Hepatic stellate cell (primary cell): ENCODE results near the gene MATN1.

ENCODE experiments used
- DNase-seq: peaks from one replicate; pipeline ENCODE4 v3.0.0; 2011; ENCODE audit warnings: low spot score

The MATN1 gene

DNA sequence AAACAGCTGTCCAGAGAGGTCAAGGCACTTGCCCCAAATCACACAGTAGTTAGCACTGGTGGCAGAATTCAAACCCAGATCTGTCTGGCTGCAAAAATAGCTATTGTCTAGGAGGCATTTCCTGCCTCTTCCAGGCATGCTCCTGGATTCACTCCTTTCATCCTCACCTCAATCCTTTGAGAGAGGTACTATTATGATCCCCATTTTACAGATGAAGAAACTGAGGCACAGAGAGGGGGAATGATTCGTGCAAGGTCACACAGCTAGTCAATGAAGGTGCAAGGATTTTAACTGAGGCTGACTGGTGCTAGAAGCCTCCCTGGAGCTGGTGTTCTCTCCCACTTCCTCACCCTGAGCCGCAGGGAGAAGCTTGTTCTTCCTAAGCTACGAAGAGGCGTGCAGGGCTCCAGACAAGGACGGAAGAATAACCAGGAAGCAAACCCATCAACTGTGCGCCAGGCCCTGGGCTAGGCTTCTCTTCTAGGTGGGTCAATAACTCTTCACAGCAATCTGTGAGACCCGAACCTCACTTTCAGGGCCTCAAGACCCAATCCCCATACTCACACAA is 34.8 kb upstream of the MATN1 start:
- no peak for DNase-seq

DNA sequence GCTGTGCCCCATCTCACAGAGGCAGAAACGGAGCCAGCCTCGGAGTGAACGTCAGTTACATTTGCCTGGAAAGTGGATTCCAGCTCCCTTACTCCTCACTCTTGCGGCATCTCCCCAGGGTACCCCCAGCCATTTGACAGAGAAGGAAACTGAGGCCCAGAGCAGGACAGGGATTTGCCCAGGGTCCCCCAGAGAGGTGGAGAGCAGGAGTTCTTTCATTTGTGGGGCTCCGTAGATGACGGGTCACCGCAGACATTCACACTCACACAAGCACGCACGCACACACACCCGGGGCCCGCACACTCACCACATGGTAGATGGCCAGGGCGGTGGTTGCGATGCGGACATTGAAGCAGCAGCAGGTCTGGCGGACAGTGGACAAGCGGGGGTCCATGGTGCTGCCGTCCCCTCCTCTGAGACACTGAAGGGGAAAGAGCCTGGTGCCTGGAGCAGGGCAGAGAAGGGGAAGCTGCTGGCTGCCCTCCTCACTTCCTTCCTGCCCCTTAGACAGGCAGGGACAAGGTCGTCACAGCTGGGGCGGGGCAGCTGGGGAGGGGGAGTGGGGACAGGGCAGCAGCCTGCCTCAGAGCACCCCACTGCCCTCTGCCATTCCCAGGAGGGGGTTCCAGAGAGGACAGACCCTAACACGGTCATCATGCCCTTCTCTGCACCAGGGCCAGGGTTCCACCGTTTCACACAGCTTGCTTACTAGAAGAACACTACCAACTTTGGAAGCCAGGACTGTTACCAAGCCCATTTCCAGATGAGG is 34.2 kb upstream of the MATN1 start, which contains the start of gene LAPTM5:
LAPTM5 (minus strand) TSS at position 423 of the 769 bp plus-strand sequence; CDS start at position 394, 29 bp downstream.
- no peak for DNase-seq

DNA sequence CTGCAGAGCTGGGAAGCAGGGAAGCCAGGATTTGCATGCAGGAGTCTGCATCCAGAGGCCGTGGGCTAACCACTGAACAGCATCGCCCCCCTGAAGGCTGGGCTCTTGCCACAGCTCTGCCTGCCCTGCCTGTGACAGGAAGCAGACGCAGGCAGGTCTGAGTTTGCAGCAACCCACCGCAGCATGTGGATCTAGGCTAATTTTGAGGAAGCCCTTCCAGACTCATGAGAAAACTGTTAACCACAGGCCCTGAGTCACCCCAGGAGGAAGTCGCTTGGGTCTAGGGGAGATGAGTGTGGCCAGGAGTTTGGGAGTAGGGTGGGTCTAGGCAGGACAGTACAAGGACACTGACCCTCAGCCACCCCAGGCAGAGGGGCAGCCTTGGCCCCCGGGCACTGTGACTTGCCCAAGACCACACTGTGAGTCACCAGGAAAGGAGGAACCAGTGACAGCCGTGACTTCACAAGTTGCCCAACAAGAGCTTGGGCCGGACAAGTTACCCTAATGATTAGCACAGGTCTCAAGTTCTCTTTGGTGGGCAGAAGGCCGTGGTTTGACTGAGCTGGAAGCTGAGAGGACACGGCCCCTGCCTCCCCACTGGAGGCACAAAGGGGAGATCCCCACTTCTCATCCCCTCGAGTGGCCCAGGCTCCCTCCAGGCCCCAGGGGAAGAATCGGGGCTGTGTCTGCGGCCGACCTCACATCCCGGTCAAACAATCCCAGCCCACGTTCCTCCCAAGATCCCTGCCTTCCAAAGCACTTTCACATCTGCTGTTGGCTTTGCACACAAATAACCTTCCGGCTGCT is 33.4 kb upstream of the MATN1 start:
- peak; percentile 93 for DNase-seq

DNA sequence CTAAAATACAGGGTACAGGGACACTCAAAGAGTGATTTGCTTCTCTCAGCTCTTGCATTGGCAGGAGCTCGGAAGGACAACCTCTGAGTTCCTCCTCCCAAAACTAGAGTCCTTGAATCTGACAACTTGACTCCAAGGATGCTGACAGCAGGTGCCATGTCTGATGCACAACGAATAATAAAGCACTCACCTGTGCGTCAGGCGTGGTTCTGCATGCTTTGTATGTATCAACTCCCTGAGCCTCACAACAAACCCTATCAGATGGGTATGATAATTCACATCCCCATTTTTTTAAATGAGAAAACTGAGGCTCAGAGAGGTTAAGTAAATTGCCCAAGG is 32.8 kb upstream of the MATN1 start:
- no peak for DNase-seq

DNA sequence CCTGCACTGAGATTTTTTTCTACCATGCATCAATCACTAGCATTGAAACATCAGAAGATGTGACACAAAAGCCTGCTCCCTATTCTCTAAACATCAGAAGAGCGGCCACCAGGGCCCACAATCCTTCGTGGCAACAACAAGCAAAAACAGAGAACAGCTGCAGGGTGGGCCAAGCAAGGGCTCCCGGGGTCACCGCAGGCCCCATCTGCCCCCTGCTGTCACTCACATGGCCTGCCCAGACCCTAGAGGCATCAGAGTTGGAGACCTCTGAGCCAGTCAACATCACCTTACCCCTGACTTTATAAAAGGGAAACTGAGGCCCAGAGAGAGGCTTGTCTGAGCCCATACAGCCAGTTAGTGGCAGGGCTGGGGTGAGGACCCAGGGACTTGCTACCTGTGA is 32.4 kb upstream of the MATN1 start:
- DNase-seq: no peak

DNA sequence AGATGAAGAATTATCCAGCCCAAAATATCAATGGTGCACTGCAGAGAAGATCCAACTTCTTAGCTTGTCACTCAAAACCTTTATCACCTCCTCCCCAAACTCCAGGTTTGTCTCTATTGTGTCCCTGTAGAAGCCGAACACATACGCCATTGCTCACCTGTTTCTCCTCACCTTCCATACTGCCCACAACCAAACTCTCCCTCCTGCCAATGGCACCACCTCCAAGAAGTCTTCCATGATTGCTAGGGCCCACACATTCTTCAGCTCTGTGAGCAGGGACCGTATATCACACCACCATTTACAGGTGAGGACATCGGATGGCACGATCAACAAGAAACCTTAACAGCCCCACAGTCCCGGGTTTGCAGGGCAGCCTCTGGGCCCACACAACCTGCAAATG is 31.9 kb upstream of the MATN1 start:
- DNase-seq: no peak

DNA sequence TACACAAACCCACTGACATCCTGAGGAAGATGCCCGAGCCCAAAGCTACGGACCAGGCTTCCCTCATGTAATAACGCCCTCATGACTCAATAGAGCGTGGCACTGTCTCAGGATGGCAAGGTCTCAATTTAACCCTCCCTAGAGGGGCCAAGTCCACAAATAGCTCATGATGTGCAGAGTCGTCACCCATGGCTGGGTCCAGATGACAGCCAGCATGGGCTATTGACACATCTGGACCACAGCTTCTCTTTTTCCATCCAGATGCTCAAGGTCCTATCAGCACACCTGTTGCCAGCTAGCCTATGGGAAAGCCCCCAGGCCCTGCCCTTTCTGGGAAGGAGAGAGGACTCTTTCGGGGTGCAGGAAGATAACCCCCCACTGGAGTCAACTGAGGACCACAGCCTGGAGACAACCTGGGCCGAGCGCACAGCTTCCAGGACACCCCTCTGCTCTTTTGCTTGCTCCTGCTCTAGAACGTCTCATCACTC is 31.3 kb upstream of the MATN1 start:
- DNase-seq: no peak

DNA sequence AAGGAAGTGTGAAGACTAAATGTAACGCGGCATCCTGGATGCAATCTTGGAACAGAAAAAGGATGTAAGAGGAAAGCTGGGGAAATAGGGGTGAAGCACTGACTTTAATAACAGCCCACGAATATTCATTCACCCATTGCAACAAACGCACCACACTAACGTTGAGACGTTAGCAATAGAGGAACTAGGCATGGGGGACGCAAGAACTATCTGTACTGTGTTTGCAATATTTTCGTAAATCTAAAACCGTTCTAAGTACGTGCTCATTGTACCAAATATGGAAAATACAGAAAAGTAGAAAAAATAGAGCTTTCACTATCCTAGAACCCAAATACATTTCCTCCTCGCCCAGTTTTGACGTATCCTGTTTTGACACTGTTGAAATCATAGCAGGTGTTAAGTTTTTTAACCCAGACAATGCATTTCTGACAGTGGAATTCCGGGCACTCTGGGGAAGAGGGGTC is 30.3 kb upstream of the MATN1 start:
- DNase-seq: no peak

DNA sequence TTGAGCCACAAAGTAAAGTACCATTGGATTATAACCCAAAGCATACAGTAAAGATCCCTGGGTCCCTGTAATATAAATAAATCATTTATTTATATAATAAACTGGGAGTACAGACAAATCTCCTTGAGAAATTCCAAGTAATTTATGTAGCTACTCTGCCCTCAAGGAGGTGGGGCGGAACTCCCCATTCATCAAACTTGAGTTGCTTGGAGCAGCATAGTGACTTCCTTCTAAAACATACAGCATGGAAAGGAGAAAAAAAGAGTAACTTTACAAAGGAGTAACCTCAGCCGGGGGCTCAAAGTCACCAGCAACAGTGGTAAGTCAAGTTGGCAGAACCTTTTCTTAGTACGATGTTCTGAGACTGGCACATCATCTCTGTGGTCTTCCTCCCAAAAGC is 29.7 kb upstream of the MATN1 start:
- DNase-seq: no peak

DNA sequence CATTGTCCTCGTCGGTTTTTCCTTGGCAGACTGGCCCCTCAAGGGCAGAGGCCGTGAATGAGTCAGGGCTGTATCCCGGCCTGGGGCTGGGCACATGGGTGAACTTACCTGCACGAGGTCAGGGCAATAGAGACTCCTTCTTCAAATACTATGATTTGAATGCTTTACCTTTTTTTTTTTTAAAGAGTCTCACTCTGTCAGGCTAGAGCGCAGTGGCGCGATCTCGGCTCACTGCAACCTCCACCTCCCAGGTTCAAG is 29.2 kb upstream of the MATN1 start:
- no peak for DNase-seq

DNA sequence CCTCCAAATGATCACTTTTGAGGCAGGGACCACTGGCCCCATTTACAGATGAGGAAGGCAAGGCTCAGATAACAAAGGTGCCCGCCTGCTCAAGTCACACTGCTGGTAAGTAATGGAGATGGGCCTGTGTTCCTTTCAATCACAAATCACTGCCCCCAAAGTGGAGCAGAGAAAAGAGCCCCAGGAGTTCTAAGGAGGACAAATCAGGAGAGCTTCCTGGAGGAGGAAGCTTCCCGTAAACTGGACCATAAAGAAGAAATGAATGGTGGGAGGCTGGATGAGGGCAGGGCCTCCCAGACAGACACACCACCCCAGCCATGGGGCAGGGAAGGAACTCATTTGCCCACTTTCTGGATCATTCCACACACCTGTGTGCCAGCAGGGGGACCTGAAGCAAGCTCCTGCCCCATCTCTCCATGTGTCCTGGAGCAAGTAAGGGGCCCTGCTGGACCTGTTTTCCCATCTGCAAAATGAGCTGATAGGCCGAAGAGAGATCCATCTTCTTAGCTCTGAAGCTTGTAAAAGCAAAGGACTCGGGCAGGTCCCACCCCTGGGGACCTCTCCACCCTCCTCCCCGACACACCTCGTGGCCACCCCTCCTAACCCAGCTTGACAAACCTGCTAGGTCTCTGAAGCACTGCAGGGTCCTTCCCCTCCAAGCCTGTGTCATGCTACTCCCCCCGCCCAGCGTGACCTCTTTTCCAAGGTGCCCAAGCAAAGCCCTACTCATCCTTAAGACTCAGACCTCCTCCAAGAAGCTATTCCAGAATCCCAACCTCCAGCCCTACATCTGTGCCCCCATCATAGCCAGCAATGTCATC is 28.7 kb upstream of the MATN1 start:
- no peak for DNase-seq

DNA sequence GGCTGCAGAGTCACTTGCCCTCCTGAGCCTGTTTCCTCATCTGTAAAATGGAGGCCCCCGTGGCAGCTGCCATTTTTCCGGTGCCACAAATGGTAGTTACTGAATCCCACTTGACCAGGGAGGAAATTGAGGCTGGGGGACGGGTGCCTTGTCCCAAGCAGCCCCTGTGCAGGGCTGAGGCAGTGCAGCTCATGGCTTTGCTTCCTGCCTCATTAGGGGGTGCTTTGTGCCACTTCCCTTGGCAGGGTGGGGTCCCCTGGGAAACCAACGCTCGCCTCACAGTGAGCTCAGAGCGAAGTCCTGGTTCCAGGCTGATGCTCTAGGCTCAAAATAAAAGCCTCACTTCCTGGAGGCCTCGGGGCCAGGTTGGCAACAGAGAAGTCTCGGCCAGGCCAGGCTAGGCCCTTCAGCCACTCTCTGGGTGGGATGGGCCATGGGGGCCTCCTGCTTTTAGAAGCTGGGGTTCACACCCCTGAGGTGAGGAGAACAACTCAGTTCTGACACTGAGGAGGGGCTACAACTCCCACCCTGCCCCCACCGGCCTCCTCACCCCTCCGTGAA is 27.4 kb upstream of the MATN1 start:
- no peak for DNase-seq

DNA sequence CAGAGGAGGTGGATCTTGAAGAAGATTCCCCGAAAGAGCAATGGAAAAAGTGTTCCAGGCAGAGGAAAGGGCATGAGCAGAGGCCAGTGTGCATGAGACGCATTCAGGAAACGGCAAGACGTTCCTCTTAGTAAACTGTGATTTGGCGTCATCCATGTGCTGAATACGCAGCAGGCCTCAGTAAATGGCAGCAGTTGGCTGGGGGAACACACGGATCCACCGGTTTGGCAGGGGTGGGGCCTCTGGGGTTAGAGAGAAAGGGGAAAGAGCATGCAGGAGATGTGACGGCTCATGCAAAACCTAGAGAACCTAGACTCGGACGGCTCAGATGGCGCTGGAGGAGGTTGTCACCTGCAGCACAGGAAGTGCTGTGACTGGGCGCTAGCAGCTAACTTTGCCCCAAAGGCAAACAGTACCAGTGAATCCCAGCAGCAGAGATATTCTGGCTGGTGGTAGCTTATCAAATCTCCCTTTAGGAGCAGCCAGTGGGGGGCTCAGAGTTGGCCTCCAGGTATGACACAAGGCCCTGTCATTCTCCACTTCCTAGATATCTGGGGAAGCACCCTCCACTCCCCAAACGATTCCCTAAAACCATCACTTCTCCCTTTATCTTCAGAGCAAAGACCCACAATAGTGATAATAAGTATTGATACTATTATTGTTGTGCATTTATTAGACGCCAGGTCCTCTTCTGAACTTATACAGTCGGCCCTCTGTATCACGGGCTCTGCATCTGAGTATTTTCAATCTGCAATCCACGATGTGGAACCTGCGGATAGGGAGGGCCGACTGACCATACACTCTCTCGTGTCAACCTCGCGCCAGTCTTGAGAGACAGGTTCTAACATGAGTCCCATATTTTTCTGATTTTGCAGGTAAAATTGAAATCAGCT is 26.6 kb upstream of the MATN1 start:
- DNase-seq: no peak

DNA sequence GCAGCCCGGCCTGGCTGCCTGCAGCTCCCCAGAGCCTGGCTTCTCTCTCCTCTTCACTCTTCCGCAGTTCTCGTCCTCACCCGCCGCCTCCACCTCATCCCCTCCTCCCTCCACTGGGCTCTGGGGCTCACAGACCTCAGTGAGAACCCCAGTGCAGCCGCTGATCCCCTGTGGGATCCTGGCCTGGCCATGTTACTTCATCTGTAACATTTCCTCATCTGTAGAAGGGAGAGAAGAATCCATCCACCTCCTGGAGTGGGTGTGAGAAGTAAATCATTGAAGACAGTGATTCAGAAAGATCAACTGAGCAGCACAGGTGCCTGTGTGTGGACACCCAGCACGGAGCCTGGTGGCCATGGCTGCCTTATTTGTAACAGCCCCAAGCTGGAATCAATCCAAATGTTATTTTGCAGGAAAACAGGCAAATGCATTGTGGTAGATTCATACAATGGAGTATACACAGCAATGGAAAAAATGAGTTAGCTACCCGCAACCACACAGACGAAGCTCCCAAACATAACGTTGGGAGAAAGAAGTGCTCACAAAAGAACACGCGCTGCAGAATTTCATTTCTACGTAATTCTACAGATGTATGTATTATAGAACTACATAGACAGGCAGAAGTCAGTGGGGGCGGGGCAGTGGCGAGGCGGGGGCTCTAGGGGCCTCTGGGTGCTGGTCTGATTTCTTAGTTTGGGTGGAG is 25.5 kb upstream of the MATN1 start:
- no peak for DNase-seq

DNA sequence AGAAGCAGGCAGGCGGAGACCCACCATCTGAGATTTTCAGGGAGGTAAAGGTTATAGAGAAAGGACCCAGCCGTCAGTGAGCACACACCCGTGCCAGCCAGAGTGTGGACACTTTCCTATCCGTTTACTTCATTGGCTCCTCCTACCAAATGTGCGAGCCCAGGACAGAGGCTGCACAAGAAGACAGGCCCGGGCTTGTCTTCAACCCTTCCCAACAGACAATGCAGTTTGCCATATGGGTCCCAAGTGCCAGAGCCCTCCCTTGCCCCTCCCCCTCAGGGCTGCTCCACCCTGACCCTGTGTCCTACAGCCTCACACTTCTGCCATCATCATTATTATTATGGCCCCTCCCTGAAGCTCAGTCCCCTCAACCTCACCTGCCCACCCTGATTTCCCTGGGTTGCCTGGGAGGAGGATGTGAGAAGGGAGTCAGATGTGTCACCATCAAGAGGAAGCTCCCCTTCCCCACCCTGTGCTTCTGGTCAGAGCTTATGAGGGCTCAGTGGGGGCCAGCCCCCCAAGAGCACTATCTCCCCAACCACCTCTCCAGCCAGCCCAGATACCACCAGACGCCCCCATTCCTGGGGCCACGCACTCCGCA is 24.8 kb upstream of the MATN1 start:
- no peak for DNase-seq

DNA sequence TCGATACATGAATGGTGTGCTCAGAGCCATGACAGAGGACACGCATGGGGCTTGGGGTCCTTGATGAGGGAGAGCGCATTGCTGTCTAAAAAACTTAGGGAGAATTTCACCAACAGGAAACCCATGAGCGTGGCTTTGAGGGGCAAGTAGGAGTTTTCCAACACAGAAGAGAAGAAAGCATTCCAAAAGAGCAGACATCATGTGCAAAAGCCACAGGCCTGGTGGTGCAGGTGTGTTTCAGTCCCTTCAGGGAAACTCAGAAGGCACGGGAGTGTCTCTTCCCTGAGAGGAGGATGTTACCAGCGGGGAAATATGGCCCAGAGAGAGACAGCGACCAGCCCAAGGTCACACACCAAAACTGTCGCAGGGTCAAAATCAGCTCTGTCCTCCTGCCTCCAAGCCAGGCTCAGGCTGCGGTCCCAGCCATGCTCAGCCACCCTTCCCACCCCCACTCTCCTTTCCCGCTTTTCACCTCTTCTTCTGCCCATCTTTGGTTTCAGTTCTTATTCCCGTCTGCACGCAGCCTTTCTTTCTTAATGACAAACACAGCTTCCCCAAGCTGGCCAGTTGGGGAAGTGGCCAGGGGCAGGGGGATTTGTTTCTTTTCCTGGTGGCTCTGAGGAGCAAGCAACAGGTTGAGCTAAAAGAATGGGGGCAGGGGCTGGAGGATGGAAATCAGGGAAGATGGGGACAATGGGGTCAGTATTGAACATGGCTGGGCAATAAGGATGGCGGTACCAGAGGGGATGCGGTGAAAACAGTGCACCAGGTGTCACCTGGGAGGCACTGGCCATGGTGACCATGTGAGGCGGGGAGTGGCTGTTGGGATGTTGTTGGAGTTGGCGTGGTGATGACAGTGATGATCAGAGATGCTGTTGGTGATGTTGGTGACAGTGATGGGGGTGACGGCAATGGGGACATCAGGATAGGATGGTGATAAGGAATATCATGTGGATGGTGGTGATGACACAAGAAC is 23.9 kb upstream of the MATN1 start:
- no peak for DNase-seq

DNA sequence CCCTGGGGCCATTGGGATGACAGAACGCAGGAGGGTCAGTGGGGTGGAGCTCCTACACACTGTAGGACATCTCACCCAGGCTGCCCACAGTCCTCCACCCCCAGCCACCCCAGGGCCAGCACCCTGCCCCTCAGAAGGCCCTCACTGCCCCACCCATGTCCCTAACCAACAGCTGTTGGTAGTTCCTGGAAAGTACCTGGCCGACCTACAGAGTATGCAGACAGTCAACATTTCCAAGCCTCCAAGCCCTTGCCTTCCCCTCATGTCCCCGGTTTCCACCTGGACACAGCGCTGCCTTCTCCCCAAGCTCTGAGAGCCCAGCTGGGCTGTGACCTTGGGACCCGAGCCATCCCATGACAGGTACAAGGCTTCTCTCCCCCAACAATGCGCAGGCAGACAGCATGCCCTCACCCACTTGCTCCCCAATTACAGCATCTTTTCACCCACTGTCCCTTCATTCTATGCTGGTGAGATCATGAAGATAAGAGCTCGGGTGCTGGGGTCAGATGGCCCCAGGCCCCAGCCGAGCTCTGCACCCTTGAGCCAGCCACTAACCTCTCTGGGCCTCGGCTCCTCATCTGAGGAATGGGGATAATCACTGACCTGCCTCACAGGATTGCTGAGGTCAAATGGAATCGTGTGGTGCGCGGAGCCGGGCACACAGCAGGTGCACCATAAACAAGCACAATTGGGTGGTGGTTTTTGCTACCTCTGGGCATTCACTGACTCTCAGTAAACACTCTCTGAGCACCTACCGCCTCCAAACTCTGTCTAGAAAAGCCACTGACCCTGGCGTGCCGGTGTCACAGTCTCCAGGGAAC is 23.0 kb upstream of the MATN1 start:
- no peak for DNase-seq

DNA sequence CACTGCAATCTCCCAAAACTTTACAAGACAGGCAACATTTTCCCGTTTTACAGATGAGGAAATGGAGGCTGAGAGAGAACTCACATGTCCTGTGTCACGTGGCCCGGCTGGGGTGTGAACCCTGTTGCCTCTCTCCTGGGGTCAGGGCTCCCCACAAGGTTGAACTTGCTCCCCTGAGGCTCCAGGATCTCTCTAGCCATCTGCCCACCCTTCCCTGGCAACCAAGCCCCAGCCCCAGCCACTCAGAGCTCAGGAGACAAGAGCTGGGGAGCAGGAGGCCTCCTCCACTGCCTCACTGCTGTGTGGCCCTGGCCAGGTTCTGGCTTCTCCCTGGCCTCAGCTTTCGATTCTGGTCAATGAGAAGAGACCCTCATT is 22.4 kb upstream of the MATN1 start:
- no peak for DNase-seq
